Stimulated activated naive CD8-positive, alpha-beta T cell treated with anti-CD3 and anti-CD28 coated beads, Interleukin-15, amount 100 ng/mL, for 72 hours (primary cell): Measurements from ENCODE around the gene PNPLA3.

Experiments
- ATAC-seq: fragments of 150-1000 bp; cut with Tn5 transposase; 2 replicates; pipeline ENCODE4 v1.10.0; 2021; ENCODE audit warnings: mild to moderate bottlenecking, moderate library complexity
- DNase-seq, 2 donors: peaks; one replicate each; pipeline ENCODE4 v3.0.0; 2021 to 2022
- H3K27ac Mint-ChIP-seq, 2 donors: one replicate each; pipeline ENCODE4 v1.8.0; 2022; ENCODE audit warnings: mild to moderate bottlenecking in 2 of 2, mixed read lengths in 2 of 2, moderate library complexity in 2 of 2
- H3K27me3 Mint-ChIP-seq: one replicate; pipeline ENCODE4 v1.8.0; 2022; ENCODE audit warnings: mixed read lengths
- H3K4me1 Mint-ChIP-seq: one replicate; pipeline ENCODE4 v1.8.0; 2022; ENCODE audit warnings: mild to moderate bottlenecking, mixed read lengths
- H3K4me3 Mint-ChIP-seq, 2 donors: one replicate each; pipeline ENCODE4 v1.8.0; 2022; ENCODE audit warnings: mild to moderate bottlenecking in 2 of 2, mixed read lengths in 2 of 2, moderate library complexity in 1 of 2
- H3K9me3 Mint-ChIP-seq, 2 donors: one replicate each; pipeline ENCODE4 v1.8.0; 2022; ENCODE audit warnings: mixed read lengths in 2 of 2

PNPLA3 gene

GRCh38 chr22:43928468-43928867 lies 4.9 kb downstream of the PNPLA3 start:
- Mint-ChIP-seq H3K9me3 (no peaks in the 10 kb centered on the region), H3K4me3 (no peak overlapping the region), H3K27me3 (peaks cover 36% of the 10 kb centered on the region), H3K27ac (no peak overlapping the region), H3K4me1 (peaks cover 17% of the 10 kb centered on the region)
- no peak for DNase-seq
- no peak for ATAC-seq

GRCh38 chr22:43928908-43929307 lies 5.3 kb downstream of the PNPLA3 start:
- Mint-ChIP-seq H3K9me3 (no peaks in the 10 kb centered on the region), H3K27me3 (peaks cover 32% of the 10 kb centered on the region), H3K27ac (no peak overlapping the region), H3K4me1 (peaks cover 14% of the 10 kb centered on the region), H3K4me3 (no peak overlapping the region)
- no peak for DNase-seq
- no peak for ATAC-seq

- no peaks in the 10 kb centered on the region for H3K4me1 Mint-ChIP-seq
- no peak overlapping the region for H3K27ac Mint-ChIP-seq
- no peak overlapping the region for H3K4me3 Mint-ChIP-seq
- H3K9me3 Mint-ChIP-seq = no peaks in the 10 kb centered on the region
- H3K27me3 Mint-ChIP-seq = peaks cover 23% of the 10 kb centered on the region
- ATAC-seq (no peak), DNase-seq (no peak)
Observed at GRCh38 chr22:43931771-43932170, 8.2 kb downstream of the PNPLA3 start.

- no peak overlapping the region for H3K4me3 Mint-ChIP-seq
- DNase-seq = no peak
Observed at GRCh38 chr22:43941449-43941848, 17.8 kb downstream of the PNPLA3 start.

GRCh38 chr22:43944670-43945430 lies 21.2 kb downstream of the PNPLA3 start:
- H3K27ac Mint-ChIP-seq = no peak overlapping the region
- no peak overlapping the region for H3K4me3 Mint-ChIP-seq
- peaks cover 32% of the 10 kb centered on the region for H3K27me3 Mint-ChIP-seq
- ATAC-seq (no peak), DNase-seq (no peak)
- no peaks in the 10 kb centered on the region for H3K9me3 Mint-ChIP-seq
- peaks cover 11% of the 10 kb centered on the region for H3K4me1 Mint-ChIP-seq

More at GRCh38 chr22:43941449-43941848, 17.8 kb downstream of the PNPLA3 start:
- peaks cover 32% of the 10 kb centered on the region for H3K27me3 Mint-ChIP-seq
- H3K27ac Mint-ChIP-seq = no peak overlapping the region
- H3K4me1 Mint-ChIP-seq = peaks cover 11% of the 10 kb centered on the region
- ATAC-seq = no peak
- no peaks in the 10 kb centered on the region for H3K9me3 Mint-ChIP-seq

- Mint-ChIP-seq H3K27ac (peak overlapping the region; percentile 49 to 55), H3K4me1 (peaks cover 11% of the 10 kb centered on the region), H3K27me3 (peaks cover 32% of the 10 kb centered on the region), H3K9me3 (no peaks in the 10 kb centered on the region), H3K4me3 (no peak overlapping the region)
- ATAC-seq (peak; percentile 99), DNase-seq (peak; percentile 62 to 73)
Observed at GRCh38 chr22:43945632-43946383, 22.2 kb downstream of the PNPLA3 start.

- no peak overlapping the region for H3K4me3 Mint-ChIP-seq
- no peaks in the 10 kb centered on the region for H3K9me3 Mint-ChIP-seq
- H3K27me3 Mint-ChIP-seq = peaks cover 33% of the 10 kb centered on the region
- DNase-seq (no peak), ATAC-seq (peak; percentile 57)
- H3K27ac Mint-ChIP-seq = no peak overlapping the region
- peaks cover 11% of the 10 kb centered on the region for H3K4me1 Mint-ChIP-seq
Observed at GRCh38 chr22:43946384-43946667, 22.7 kb downstream of the PNPLA3 start.

- Mint-ChIP-seq H3K4me1 (peaks cover 14% of the 10 kb centered on the region), H3K27me3 (peaks cover 32% of the 10 kb centered on the region), H3K9me3 (no peaks in the 10 kb centered on the region), H3K4me3 (no peak overlapping the region), H3K27ac (peak overlapping the region in 1 of 2 donors; percentile 19)
- ATAC-seq (no peak), DNase-seq (no peak)
Observed at GRCh38 chr22:43948836-43949406, 25.3 kb downstream of the PNPLA3 start.

- Mint-ChIP-seq H3K27ac (no peak overlapping the region), H3K9me3 (no peaks in the 10 kb centered on the region)
Observed at GRCh38 chr22:43951391-43951790, 27.8 kb downstream of the PNPLA3 start.

GRCh38 chr22:43951966-43952365 lies 28.4 kb downstream of the PNPLA3 start:
- peaks cover 23% of the 10 kb centered on the region for H3K4me1 Mint-ChIP-seq
- H3K27ac Mint-ChIP-seq = no peak overlapping the region
- H3K27me3 Mint-ChIP-seq = peaks cover 13% of the 10 kb centered on the region
- H3K9me3 Mint-ChIP-seq = no peaks in the 10 kb centered on the region
- H3K4me3 Mint-ChIP-seq = no peak overlapping the region
- ATAC-seq (no peak), DNase-seq (no peak)

More at GRCh38 chr22:43951391-43951790, 27.8 kb downstream of the PNPLA3 start:
- Mint-ChIP-seq H3K4me3 (no peak overlapping the region), H3K4me1 (peaks cover 17% of the 10 kb centered on the region), H3K27me3 (peaks cover 13% of the 10 kb centered on the region)
- DNase-seq = no peak
- no peak for ATAC-seq

GRCh38 chr22:43953988-43954785 lies 30.6 kb downstream of the PNPLA3 start:
- Mint-ChIP-seq H3K4me1 (peaks cover 31% of the 10 kb centered on the region), H3K4me3 (peak overlapping the region; percentile 91 to 98), H3K9me3 (no peaks in the 10 kb centered on the region), H3K27ac (peak overlapping the region; percentile 93 to 96), H3K27me3 (peaks cover 13% of the 10 kb centered on the region)
- ATAC-seq = no peak
- DNase-seq = no peak

GRCh38 chr22:43955040-43955882 lies 31.7 kb downstream of the PNPLA3 start, which contains the start of gene SAMM50:
Gene SAMM50, plus strand, starts transcription at chr22:43955442. Its CDS starts 136 bp downstream, at chr22:43955578.
- Mint-ChIP-seq H3K27ac (peak within 1 kb of the TSS; percentile 93 to 96), H3K4me1 (peaks cover 34% of the 10 kb centered on the region), H3K4me3 (peak within 1 kb of the TSS; percentile 91 to 98), H3K27me3 (peaks cover 13% of the 10 kb centered on the region), H3K9me3 (no peaks in the 10 kb centered on the region)
- ATAC-seq (peak; percentile 97), DNase-seq (peak; percentile 87 to 90)

- ATAC-seq (peak; percentile 25), DNase-seq (peak in 1 of 2 donors; percentile 8)
- Mint-ChIP-seq H3K4me1 (peaks cover 41% of the 10 kb centered on the region), H3K9me3 (no peaks in the 10 kb centered on the region), H3K27ac (peak overlapping the region; percentile 93 to 96), H3K4me3 (peak overlapping the region; percentile 91 to 98), H3K27me3 (peaks cover 13% of the 10 kb centered on the region)
Observed at GRCh38 chr22:43955883-43956782, 32.5 kb downstream of the PNPLA3 start.
